HL-60 (cell line): ENCODE data around the gene KLHL33.

Experiments used
- CTCF ChIP-seq: IDR thresholded peaks from one replicate; pipeline ENCODE4 v1.5.1; 2011; ENCODE audit warnings: low read length, control low read depth, inconsistent platforms; ENCODE audit not compliant: insufficient read depth
- GABPA ChIP-seq: IDR thresholded peaks from 2 replicates; pipeline ENCODE4 v1.6.1; 2012; ENCODE audit warnings: low read depth
- POLR2AphosphoS5 ChIP-seq: IDR thresholded peaks from 2 replicates; pipeline ENCODE4 v1.6.1; 2012; ENCODE audit warnings: low read depth
- REST ChIP-seq: IDR thresholded peaks from 2 replicates; pipeline ENCODE4 v1.6.1; 2012; ENCODE audit warnings: low read depth; ENCODE audit not compliant: insufficient replicate concordance
- SPI1 ChIP-seq: IDR thresholded peaks from 2 replicates; pipeline ENCODE4 v1.6.1; 2012; ENCODE audit warnings: low read depth, mild to moderate bottlenecking, borderline replicate concordance

GRCh38 chr14:20428010-20428365 lies 8.0 kb downstream of the KLHL33 start:
- TF ChIP-seq POLR2AphosphoS5 (no peak), CTCF (no peak), REST (no peak), GABPA (no peak), SPI1 (no peak)
